HG02763 (cell line): ENCODE data around the gene ARHGAP6.

Source experiments
- ATAC-seq: cut with Tn5 transposase; IDR thresholded peaks from one replicate; pipeline ENCODE4 v1.9.1; 2021; ENCODE audit warnings: mild to moderate bottlenecking, moderate library complexity; ENCODE audit not compliant: unreplicated experiment

The ARHGAP6 gene

GRCh38 chrX:11190745-11191510 is 474.8 kb downstream of the ARHGAP6 start:
- ATAC-seq: no peak

GRCh38 chrX:11189097-11189496 is 476.6 kb downstream of the ARHGAP6 start:
- no peak for ATAC-seq

GRCh38 chrX:11188664-11189063 is 477.1 kb downstream of the ARHGAP6 start:
- ATAC-seq: no peak

- no peak for ATAC-seq
Measured at GRCh38 chrX:11187001-11187400, 478.7 kb downstream of the ARHGAP6 start.

- ATAC-seq: no peak
Measured at GRCh38 chrX:11185861-11186260, 479.9 kb downstream of the ARHGAP6 start.

GRCh38 chrX:11180571-11180970 is 485.1 kb downstream of the ARHGAP6 start:
- ATAC-seq: no peak

GRCh38 chrX:11172415-11172814 is 493.3 kb downstream of the ARHGAP6 start:
- no peak for ATAC-seq

- no peak for ATAC-seq
Measured at GRCh38 chrX:11171956-11172355, 493.8 kb downstream of the ARHGAP6 start.

GRCh38 chrX:11164433-11164832 is 501.3 kb downstream of the ARHGAP6 start:
- no peak for ATAC-seq

- ATAC-seq: no peak
Measured at GRCh38 chrX:11159149-11159548, 506.6 kb downstream of the ARHGAP6 start.

- no peak for ATAC-seq
Measured at GRCh38 chrX:11151799-11152559, 513.7 kb downstream of the ARHGAP6 start.

GRCh38 chrX:11148401-11148800 is 517.3 kb downstream of the ARHGAP6 start:
- ATAC-seq: no peak

GRCh38 chrX:11146411-11146810 is 519.3 kb downstream of the ARHGAP6 start:
- ATAC-seq: no peak

GRCh38 chrX:11143931-11144678 is 521.6 kb downstream of the ARHGAP6 start:
- ATAC-seq: peak; percentile 88

GRCh38 chrX:11138498-11139390 is 527.0 kb downstream of the ARHGAP6 start:
- ATAC-seq: no peak

GRCh38 chrX:11137543-11138139 is 528.1 kb downstream of the ARHGAP6 start:
- no peak for ATAC-seq

- no peak for ATAC-seq
Measured at GRCh38 chrX:11135564-11136185, 530.0 kb downstream of the ARHGAP6 start.

GRCh38 chrX:11131146-11131545 is 534.6 kb downstream of the ARHGAP6 start:
- no peak for ATAC-seq

- ATAC-seq: no peak
Measured at GRCh38 chrX:11130136-11130535, 535.6 kb downstream of the ARHGAP6 start.
